ENCODE results near the gene CLDN18. TPM values are rescaled to one million over a fixed set of nuclear protein-coding genes. Genes with fewer than 3 reads are reported as not detected.

The CLDN18 gene
- total and polyA plus RNA-seq, 12 donors: 0.01 TPM; not detected in 11

DNA sequence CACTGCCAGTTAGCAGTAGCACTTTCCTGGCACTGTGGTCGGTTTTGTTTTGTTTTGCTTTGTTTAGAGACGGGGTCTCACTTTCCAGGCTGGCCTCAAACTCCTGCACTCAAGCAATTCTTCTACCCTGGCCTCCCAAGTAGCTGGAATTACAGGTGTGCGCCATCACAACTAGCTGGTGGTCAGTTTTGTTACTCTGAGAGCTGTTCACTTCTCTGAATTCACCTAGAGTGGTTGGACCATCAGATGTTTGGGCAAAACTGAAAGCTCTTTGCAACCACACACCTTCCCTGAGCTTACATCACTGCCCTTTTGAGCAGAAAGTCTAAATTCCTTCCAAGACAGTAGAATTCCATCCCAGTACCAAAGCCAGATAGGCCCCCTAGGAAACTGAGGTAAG lies 22.6 kb downstream of the CLDN18 start:
- no peaks in the 10 kb centered on the region for H3K4me1 ChIP-seq
- H3K36me3 ChIP-seq: peaks cover 0 to 15% (median 0%) of the 10 kb centered on the region in 9 donors
- no peak for ATAC-seq
- H3K4me3 ChIP-seq: no peak overlapping the region
- H3K27ac ChIP-seq: no peak overlapping the region
- no peaks in the 10 kb centered on the region for H3K9me3 ChIP-seq
- no peak for DNase-seq
- 95 to 97% methylated on average over 3 of the region's 3 CpGs for WGBS, 2 donors
- TF ChIP-seq, protein P1, sequence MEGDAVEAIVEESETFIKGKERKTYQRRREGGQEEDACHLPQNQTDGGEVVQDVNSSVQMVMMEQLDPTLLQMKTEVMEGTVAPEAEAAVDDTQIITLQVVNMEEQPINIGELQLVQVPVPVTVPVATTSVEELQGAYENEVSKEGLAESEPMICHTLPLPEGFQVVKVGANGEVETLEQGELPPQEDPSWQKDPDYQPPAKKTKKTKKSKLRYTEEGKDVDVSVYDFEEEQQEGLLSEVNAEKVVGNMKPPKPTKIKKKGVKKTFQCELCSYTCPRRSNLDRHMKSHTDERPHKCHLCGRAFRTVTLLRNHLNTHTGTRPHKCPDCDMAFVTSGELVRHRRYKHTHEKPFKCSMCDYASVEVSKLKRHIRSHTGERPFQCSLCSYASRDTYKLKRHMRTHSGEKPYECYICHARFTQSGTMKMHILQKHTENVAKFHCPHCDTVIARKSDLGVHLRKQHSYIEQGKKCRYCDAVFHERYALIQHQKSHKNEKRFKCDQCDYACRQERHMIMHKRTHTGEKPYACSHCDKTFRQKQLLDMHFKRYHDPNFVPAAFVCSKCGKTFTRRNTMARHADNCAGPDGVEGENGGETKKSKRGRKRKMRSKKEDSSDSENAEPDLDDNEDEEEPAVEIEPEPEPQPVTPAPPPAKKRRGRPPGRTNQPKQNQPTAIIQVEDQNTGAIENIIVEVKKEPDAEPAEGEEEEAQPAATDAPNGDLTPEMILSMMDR (IDR thresholded peaks at IDR 0.05): no peak
- H3K27me3 ChIP-seq: no peaks in the 10 kb centered on the region
- intact Hi-C loops (cut with DNase I): no loop called here

DNA sequence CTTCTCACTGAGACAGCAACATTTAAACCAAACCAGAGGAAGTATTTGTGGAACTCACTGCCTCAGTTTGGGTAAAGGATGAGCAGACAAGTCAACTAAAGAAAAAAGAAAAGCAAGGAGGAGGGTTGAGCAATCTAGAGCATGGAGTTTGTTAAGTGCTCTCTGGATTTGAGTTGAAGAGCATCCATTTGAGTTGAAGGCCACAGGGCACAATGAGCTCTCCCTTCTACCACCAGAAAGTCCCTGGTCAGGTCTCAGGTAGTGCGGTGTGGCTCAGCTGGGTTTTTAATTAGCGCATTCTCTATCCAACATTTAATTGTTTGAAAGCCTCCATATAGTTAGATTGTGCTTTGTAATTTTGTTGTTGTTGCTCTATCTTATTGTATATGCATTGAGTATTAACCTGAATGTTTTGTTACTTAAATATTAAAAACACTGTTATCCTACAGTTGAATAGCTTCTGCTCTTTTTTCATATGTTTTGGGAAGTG lies 23.3 kb downstream of the CLDN18 start:
- Histone ChIP-seq H3K9me3 (no peaks in the 10 kb centered on the region), H3K27me3 (no peaks in the 10 kb centered on the region), H3K4me3 (no peak overlapping the region), H3K4me1 (no peaks in the 10 kb centered on the region), H3K27ac (no peak overlapping the region), H3K36me3 (peaks cover 0 to 15% (median 0%) of the 10 kb centered on the region in 9 donors)
- DNase-seq (no peak), ATAC-seq (no peak)
- WGBS, 2 donors: 97 to 100% methylated on average over 2 of the region's 2 CpGs
- TF ChIP-seq, protein P1 (IDR thresholded peaks at IDR 0.05): no peak
- intact Hi-C loops (cut with DNase I): no loop called here

DNA sequence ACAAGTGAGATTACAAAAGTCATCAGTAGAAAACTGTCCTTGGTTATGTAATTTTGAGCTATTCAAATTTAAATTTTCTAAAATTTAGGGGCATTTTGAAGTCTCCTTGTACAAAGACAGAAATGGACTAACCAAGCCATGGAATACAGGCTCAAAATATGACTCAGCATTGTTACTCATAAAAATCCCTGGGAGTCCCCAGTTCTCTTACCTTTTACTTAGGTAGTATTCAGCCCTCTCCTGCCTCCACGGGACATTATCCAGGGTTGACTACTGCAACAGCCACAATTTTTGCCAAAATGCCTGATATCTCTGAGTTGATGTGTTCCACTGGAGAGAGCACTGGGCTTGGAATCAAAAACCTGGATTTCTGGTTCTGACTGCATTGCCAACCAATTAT lies 25.0 kb downstream of the CLDN18 start:
- Histone ChIP-seq H3K36me3 (peaks cover 0 to 10% (median 0%) of the 10 kb centered on the region in 9 donors), H3K4me1 (no peaks in the 10 kb centered on the region), H3K27ac (no peak overlapping the region), H3K4me3 (no peak overlapping the region), H3K9me3 (no peaks in the 10 kb centered on the region), H3K27me3 (no peaks in the 10 kb centered on the region)
- intact Hi-C loops (cut with DNase I): no loop called here
- DNase-seq (no peak), ATAC-seq (no peak)
- TF ChIP-seq, protein P1 (IDR thresholded peaks at IDR 0.05): no peak
- WGBS, 2 donors: 82 to 97% methylated on average over 1 of the region's 1 CpG

DNA sequence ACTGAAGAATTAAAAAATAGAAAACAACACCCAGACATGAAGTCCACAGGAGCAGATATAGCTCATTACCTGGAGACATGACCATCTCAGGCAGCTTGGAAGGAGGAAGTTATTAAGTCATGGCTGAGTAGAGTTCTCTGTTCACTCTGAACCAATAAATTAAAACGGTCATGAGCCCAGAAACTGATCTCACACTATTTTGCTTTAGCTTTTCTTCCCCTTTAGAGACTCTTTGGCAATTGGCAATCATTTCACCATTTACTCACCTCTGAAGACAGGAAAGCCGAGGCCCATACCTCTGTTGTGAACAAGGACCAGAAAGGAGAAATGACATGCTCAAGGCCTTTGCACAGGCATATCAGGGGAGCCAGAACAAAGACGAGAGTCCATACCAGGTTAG lies 26.6 kb downstream of the CLDN18 start:
- no peak overlapping the region for H3K4me3 ChIP-seq
- intact Hi-C loops (cut with DNase I): no loop called here

More for the DNA sequence above, 26.6 kb downstream of the CLDN18 start:
- Histone ChIP-seq H3K9me3 (no peaks in the 10 kb centered on the region), H3K27me3 (no peaks in the 10 kb centered on the region), H3K27ac (no peak overlapping the region), H3K4me1 (no peaks in the 10 kb centered on the region), H3K36me3 (no peaks in the 10 kb centered on the region)
- TF ChIP-seq, protein P1 (IDR thresholded peaks at IDR 0.05): no peak
- no peak for ATAC-seq
- WGBS, 2 donors: 75 to 96% methylated on average over 3 of the region's 3 CpGs
- no peak for DNase-seq

Data from heart right ventricle (tissue), 16 donors.